NCI-H1105 (cell line): Measurements from ENCODE around the gene GRID2IP.
"Not testable (repeated sequence)": the region's sequence is repeated elsewhere in the genome, so short reads cannot be mapped to it uniquely, and the experiment has no call there.

Experiments used
- DNase-seq: peaks from one replicate; lab custom pipeline; 2025; lab: John Stamatoyannopoulos, UW

GRID2IP gene

DNA sequence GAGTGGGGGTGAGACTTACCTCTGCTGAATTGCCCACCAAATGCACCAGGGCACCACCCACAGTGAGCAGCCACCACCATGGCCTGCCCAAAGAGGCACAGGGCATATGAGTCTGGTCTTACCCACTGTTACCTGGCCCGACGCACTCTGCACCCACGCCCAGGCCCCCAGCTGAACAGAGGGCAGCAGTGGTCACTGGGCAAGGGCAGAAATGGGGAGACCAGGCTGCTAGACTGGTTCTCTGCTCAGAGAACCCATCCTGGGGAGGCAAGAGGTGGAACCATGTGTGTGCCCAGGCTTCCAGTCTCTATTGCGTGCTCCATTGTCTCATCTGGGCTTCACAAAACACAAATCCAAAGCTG is 64.1 kb downstream of the GRID2IP start:
- DNase-seq = no peak

DNA sequence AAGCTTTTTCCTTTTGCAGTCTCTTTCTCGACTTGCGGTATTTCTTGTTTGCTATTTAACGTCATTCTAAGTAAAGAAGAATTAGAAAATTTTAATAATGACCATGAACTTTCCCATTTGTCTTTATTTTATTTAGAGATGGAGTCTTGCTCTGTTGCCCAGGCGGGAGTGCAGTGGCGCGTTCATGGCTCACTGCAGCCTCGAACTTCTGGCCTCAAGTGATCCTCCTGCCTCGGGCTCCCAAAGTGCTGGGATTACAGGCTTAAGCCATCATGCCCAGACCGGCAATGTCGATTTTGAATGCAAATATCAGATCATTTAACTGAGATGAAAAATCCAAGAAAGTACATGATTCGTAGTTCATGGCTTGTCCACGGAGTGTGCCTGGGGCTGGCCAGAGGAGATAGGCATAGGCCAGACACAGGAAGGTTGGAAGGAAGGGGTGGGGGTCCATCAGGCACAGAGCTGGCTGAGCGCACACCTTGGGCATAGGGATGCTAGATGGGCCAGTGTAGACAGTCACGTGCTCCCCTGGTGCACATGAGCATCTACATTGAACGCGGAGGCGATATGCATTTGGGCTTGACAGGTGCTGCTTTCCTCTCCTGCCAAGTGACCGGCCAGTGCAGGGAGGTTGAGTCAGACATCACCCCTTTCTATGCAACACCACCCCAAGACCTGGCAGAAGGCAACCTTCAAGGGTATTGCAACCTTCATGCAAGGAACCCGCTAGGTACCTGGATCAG is 64.7 kb downstream of the GRID2IP start:
- no peak for DNase-seq

GRCh38 chr7:6482743-6483119 is 68.5 kb downstream of the GRID2IP start:
- no peak for DNase-seq

GRCh38 chr7:6482307-6482706 is 69.0 kb downstream of the GRID2IP start:
- no peak for DNase-seq

DNA sequence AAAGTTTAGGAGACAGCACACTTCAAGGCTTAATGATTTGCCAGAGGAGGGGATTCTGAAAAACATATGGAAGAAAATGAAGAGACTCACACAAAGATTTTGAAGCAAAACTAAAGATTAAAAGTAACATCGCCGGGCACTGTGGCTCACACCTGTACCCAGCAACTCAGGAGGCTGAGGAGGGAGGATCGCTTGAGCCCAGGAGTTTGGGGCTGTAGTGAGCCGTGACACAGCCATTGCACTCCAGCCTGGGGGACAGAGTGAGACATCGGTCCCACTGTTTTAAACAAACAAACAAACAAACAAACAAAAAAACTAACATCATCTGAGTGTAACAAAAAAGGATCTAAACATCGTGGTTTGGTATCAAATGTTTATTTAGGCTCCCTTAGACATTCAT is 69.8 kb downstream of the GRID2IP start:
- DNase-seq = no peak

- DNase-seq = no peak
These were observed 71.0 kb downstream of the GRID2IP start for GRCh38 chr7:6480323-6480660.

GRCh38 chr7:6479067-6479466 is 72.2 kb downstream of the GRID2IP start:
- no peak for DNase-seq

DNA sequence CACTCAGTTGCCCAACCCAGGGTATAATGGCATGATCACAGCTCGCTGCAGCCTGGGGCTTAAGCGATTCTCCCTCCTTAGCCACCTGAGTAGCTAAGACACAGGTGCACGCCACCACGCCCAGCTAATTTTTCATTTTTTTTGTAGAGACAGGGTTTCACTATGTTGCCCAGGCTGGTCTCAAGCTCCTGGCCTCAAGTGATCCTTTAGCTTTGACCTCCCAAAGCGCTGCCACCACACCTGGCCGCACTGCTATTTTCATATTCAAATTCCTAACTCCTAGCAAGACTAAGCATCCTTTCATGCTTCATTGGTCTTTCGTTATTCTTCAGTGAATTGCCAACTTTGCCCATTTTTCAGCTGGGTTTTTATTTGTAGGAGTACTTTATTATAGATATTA is 73.1 kb downstream of the GRID2IP start:
- no peak for DNase-seq

- DNase-seq = no peak
These were observed 74.0 kb downstream of the GRID2IP start for GRCh38 chr7:6477318-6477660.

- no peak for DNase-seq
These were observed 74.5 kb downstream of the GRID2IP start for GRCh38 chr7:6476596-6477317.

GRCh38 chr7:6475433-6476186 is 75.7 kb downstream of the GRID2IP start:
- no peak for DNase-seq

DNA sequence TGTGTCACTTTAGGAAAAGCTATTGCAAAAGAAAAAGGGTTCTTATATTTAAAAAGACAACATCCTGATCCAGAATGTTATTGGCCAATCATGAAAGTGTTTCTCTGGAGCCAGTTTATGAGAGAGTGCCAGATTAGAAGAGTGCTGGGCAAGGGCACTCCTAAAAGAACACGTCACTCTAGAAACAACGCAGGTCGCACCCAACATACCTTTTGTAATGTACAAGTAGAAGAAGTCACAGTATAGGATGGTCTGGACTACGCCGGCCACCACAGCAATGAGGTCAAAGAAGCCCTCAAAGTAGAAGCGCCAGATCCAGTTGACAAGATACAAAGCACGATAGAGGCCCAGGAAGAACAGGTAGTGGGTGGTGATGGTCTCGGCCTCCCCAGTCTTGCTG is 85.4 kb downstream of the GRID2IP start:
- no peak for DNase-seq

DNA sequence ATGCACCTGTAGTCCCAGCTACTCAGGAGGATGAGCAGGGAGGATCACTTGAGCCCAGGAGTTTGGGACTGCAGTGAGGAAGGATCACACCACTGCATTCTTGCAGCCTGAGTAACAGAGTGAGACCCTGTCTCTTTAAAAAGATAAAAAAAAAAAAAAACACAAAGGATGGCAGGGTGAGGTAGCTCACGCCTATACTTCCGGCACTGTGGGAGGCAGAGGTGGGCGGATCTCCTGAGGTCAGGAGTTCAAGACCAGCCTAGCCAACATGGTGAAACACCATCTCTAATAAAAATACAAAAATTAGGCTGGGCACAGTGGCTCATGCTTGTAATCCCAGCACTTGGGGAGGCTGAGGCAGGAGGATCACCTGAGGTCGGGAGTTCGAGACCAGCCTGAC is 87.7 kb downstream of the GRID2IP start:
- DNase-seq = not testable (repeated sequence)

- no peak for DNase-seq
These were observed 89.2 kb downstream of the GRID2IP start for GRCh38 chr7:6461946-6462550.

DNA sequence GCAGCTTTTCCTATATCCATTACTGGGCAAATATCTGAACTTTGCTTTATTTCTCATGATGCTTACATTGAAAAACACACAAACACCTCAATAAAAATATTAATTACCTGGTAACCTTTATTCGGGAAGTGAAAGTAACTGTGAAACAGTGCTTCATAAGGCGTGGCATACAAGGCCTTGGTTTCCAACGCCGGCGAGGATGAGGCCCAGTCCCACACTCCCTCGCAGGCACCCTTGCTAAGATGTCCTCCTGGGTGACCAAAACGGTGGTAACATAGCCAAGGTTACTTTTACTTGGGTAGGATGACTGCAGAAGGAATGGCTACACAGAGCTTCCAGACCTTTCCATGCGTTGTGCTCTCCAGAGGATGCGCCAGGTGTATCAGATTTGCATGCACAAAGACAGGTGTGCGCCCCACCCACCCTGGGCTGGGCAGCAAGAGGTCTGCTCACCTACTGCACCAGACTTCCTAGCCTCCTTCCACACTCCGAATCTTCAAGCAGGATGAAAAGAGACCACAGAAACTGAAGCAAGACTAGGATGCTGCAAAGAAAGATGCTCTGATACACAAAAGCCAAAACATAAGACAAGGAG is 90.2 kb downstream of the GRID2IP start:
- no peak for DNase-seq

DNA sequence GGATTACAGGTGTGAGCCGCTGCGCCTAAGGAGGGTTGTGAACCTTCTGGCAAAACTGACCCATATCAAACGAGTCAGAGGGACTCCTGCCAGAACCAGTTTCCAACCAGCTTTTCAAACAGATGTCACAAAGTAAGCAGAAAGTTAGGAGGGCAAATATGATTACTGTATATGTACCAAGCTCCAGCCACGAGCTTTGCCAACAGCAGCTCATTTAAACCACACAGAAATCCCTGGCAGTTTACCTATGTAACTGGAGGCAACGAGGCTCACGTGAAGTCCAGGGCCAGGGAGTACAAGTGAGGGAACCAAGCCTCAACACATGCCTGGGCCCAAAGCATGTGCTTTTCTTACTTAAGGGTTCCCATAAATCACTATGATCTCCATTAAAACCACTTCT is 91.0 kb downstream of the GRID2IP start:
- no peak for DNase-seq

DNA sequence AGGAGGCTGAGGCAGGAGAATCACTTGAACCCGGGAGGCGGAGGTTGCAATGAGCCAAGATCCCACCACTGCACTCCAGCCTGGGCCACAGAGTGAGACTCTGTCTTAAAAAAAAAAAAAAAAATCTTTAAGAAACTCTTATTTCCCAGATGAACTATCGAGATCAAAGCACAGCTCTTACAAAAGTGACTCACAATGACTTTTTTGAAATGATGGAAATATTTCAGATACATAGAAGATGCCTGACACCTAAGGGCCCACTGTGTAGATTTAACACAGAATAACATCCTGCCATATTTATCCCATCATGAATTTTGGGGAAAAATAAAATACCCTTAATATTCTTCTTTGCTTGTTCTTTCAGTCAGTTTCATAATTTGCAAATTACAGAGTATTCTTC is 92.6 kb downstream of the GRID2IP start:
- not testable (repeated sequence) for DNase-seq

DNA sequence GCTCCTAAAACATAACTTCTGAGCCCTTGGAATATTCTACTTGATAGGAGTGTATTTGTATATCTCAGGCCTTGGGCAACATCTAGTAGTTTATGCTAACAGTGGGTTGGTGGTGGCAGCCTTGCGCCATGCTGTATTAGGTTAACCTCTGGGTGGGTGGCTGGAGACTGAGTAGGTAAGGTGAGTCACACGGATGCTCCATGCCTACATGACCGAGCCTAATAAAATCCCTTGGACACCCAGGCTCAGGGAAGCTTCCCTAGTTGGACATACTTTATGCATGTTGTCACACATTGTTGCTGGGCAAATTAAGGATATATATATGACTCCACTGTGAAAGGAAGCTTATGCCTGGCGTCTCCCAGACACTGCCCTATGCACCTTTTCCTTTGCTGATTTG is 97.5 kb downstream of the GRID2IP start:
- DNase-seq = no peak

DNA sequence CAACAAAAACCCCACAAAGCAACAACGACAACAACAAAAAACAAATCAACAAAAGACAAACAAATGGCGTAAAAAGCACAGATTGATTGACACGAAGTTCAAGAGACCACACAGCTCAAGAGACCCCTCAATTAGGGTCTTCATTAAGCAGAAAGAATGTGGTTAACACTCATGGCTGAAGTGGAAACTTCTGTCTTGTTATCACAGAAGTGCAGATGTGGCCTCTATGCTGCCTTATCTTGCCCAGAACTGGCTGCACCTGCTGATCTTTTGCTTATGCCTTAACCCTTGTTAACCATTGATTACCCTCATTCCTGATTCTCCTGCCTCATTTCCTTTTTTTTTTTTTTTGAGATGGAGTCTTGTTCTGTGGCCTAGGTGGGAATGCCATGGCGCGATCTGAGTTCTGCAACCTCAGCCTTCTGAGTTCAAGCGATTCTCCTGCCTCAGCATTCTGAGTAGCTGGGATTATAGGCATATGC is 100.0 kb downstream of the GRID2IP start:
- no peak for DNase-seq

DNA sequence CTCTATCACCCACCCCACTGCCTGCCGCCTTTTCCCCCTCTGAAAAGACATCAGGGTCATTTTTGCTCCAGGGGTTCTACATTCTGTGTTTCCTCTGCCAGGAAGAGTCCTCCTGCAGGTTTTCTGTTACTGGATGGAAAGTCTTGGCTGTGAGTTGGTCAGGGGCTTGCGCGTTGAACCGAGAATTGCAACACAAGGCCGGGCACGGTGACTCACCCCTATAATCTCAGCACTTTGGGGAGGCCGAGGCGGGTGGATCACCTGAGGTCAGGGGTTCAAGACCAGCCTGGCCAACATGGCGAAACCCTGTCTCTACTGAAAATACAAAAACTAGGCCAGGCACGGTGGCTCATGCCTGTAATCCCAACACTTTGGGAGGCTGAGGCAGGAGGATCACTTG is 100.7 kb downstream of the GRID2IP start:
- not testable (repeated sequence) for DNase-seq

DNA sequence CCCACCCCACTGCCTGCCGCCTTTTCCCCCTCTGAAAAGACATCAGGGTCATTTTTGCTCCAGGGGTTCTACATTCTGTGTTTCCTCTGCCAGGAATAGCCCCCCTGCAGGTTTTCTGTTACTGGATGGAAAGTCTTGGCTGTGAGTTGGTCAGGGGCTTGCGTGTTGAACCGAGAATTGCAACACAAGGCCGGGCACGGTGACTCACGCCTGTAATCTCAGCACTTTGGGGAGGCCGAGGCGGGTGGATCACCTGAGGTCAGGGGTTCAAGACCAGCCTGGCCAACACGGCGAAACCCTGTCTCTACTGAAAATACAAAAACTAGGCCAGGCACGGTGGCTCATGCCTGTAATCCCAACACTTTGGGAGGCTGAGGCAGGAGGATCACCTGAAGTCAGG is 101.4 kb downstream of the GRID2IP start:
- DNase-seq = not testable (repeated sequence)

DNA sequence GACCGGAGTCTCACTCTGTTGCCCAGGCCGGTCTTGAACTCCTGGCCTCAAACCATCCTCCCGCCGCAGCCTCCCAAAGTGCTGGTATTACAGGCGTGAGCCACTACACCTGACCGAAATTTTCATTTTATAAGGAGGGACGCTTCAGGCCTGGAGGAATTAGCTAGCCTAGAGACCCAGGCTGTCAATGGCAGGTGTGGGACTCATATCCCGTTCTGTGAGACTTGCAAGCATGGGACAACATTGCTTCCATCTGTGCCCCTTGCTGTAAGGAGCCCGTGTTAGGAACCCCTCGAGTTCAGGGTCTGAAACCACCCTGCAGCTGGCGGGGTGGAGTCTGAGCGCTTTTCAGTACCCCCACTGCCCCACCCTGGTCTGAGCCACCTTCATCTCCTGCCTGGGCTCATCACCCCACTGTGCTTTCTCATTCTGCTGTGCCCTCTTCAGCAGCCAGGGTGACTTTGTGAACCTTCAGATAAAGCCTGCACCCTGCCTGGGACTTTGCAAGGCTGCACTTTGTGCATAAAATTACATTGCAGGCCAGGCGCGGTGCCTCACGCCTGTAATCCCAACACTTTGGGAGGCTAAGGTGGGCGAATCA is 102.2 kb downstream of the GRID2IP start:
- no peak for DNase-seq
